NCI-H1694 (cell line): ENCODE results near the gene ELP1.
"Not testable (repeated sequence)": the region's sequence is repeated elsewhere in the genome, so short reads cannot be mapped to it uniquely, and the experiment has no call there.

Experiments used
- DNase-seq: peaks from one replicate; lab custom pipeline; 2025; lab: John Stamatoyannopoulos, UW

ELP1 gene

GRCh38 chr9:108933718-108934322 is at the start of gene ELP1:
Gene ELP1 (minus strand): TSS chr9:108934124. CDS start chr9:108931146, 2,978 bp downstream.
- peak; percentile 65 for DNase-seq

- no peak for DNase-seq
Measured at GRCh38 chr9:108980893-108981292, 47.0 kb upstream of the ELP1 start.

- no peak for DNase-seq
Measured at GRCh38 chr9:108978205-108978604, 44.3 kb upstream of the ELP1 start.

GRCh38 chr9:108973895-108974294 is 40.0 kb upstream of the ELP1 start:
- no peak for DNase-seq

GRCh38 chr9:108972626-108973209 is 38.8 kb upstream of the ELP1 start:
- no peak for DNase-seq

GRCh38 chr9:108972186-108972585 is 38.3 kb upstream of the ELP1 start:
- no peak for DNase-seq

GRCh38 chr9:108971392-108971791 is 37.5 kb upstream of the ELP1 start:
- DNase-seq = not testable (repeated sequence)

GRCh38 chr9:108967916-108968315 is 34.0 kb upstream of the ELP1 start:
- no peak for DNase-seq

- no peak for DNase-seq
Measured at GRCh38 chr9:108963459-108964143, 29.7 kb upstream of the ELP1 start.

GRCh38 chr9:108961151-108961550 is 27.2 kb upstream of the ELP1 start:
- DNase-seq = no peak

- no peak for DNase-seq
Measured at GRCh38 chr9:108960331-108960730, 26.4 kb upstream of the ELP1 start.

- no peak for DNase-seq
Measured at GRCh38 chr9:108956631-108957026, 22.7 kb upstream of the ELP1 start.

- DNase-seq = no peak
Measured at GRCh38 chr9:108956022-108956630, 22.2 kb upstream of the ELP1 start.

- peak; percentile 35 for DNase-seq
Measured at GRCh38 chr9:108953983-108954574, 20.2 kb upstream of the ELP1 start.

GRCh38 chr9:108951578-108951977 is 17.7 kb upstream of the ELP1 start:
- no peak for DNase-seq

GRCh38 chr9:108950168-108950567 is 16.2 kb upstream of the ELP1 start:
- no peak for DNase-seq

- no peak for DNase-seq
Measured at GRCh38 chr9:108939975-108940374, 6.1 kb upstream of the ELP1 start.

GRCh38 chr9:108937561-108938305 is 3.8 kb upstream of the ELP1 start:
- DNase-seq = no peak

- DNase-seq = peak; percentile 25
Measured at GRCh38 chr9:108934323-108934893, 484 bp upstream of the ELP1 start, which contains the start of gene ABITRAM. Gene ABITRAM (plus strand): TSS chr9:108934400. CDS start chr9:108934487, 87 bp downstream.

- no peak for DNase-seq
Measured at GRCh38 chr9:108933231-108933717, 650 bp downstream of the ELP1 start.

- DNase-seq = no peak
Measured at GRCh38 chr9:108928386-108928785, 5.5 kb downstream of the ELP1 start.
